Ecto neural progenitor cell (in vitro differentiated cells): ENCODE data around the gene TRH.
A peak's percentile ranks its signal among the peaks of the same experiment; 100 is the strongest.

Source experiments
- DNase-seq: peaks from one replicate; pipeline ENCODE4 v3.0.0-alpha.2; 2018; ENCODE audit warnings: low spot score

The TRH gene, protein sequence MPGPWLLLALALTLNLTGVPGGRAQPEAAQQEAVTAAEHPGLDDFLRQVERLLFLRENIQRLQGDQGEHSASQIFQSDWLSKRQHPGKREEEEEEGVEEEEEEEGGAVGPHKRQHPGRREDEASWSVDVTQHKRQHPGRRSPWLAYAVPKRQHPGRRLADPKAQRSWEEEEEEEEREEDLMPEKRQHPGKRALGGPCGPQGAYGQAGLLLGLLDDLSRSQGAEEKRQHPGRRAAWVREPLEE

DNA sequence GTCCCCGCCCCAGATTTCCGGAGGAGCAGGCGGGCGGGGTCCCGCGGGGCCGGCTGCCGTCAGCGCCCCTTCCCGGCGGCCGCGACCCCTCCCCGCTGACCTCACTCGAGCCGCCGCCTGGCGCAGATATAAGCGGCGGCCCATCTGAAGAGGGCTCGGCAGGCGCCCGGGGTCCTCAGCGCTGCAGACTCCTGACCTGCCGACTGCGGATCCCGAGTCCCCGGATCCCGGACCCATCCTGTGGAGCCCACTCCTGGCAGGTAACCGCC, at the start of gene TRH:
TSS of gene TRH (plus strand) at position 157 of the 269 bp plus-strand sequence. CDS start 1,097 bp downstream, outside the sequence.
- peak; percentile 61 for DNase-seq

DNA sequence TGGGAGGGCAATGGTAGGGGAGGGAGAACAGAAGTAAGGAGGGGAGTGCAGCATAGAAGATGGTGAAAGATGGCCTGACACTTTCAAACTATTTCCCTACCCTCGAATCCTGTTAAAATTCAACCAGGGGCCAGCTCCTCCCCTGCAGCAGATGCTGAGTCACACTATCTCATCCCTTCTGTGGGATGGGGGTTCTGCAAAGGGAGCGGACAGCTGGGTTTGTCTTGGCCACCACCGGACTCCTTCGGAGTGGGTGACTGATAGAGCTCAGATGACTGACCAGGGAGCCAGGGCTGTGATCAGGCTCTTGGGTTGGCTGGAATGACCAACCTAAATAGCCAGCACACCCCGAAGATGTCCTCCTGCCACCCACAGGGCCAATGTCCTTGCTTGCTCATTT, 47.4 kb upstream of the TRH start:
- no peak for DNase-seq

DNA sequence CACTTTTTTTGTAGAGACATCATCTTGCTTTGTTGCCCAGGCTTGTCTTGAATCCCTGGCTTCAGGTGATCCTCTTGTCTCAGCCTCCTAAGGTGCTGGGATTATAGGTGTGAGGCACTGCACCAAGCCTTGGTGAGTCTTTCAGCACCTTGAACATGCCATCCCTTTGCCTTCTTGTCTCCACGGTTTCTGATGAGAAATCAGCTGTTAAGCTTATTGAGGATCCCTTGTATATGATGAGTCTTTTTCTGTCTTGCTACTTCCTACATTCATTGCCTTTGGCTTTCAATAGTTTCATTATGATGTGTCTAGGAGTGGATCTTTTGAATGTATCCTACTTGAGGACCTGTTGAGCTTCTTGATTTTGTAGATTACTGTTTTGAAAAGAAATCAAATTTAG, 45.1 kb upstream of the TRH start:
- no peak for DNase-seq

DNA sequence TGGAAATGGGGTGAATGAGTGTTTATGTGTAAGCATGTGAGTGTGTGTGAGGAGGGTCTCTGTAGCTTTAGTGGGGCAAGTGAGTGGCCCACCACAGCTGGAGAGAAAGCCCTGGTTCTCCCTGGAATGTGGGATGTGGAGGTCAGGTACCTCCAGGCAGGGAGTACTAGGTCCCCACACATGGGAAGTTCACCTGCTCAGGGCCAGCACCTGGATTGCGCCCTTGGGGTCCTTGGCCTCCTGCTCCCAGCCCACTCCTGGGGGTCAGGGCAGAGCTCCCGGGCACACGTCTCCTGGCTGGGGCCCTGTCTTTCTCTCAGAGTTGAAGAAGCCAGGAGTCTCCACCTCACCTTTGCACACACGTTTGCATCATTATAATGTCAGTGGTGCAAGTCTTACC, 41.0 kb upstream of the TRH start:
- DNase-seq, result no peak

DNA sequence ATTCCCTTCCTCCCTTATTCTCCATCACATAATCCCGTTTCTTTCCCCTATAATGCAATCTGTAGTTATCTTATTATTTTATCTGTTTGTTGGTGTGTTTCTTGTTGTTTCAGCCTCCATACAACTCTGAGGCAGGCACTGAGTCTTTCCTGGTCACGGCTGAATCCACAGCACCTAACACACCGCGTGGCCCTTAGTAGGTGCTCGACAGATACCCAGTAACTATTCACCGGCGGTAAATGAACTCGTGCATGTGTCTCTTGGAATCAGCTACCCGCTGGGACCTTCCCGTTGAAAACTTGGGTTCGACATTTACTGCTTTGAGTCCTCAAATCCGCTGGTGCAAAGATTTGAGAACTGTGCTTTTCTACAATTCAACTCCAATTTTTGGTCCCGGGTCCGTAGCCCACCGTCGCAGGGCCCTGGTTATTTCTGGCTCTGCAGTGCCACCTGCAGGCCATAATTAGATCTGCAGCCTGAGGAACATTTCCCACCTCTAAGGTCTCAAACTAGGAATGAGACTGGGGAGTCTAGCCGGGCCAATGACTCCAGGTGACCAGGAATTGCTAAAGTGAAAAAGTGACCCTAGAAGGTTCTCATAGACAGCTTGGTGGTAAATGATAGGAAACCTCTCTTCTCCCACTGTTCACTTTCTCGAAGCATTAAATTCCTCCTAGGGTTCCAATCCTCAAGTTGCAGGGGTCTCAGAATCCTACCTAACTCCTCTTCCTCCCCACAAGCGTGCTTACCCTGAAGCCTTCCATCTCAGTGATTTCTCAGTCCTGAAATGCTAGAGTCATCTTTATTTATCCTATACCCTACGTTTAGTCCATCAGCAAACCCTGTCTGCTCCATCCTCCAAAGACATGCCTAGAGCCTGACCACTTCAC, 40.0 kb upstream of the TRH start:
- DNase-seq, result peak; percentile 61

DNA sequence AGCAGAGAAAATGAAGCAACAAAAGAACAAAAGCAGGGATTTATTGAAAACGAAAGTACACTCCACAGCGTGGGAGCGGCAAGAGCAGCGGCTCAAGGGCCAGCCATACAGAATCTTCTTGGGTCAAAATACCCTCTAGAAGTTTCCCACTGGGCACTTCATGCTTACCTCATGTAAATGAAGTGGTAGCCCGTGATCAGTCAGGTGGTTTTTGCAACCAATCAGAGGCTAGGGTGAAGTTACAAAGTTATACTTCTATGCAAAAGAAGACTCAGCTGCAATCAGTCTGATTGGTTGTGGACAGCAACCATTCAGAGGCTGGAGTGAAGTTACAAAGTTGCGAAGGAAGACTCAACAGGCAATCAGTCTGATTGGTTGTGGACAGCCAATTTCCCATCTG, 37.8 kb upstream of the TRH start:
- no peak for DNase-seq

DNA sequence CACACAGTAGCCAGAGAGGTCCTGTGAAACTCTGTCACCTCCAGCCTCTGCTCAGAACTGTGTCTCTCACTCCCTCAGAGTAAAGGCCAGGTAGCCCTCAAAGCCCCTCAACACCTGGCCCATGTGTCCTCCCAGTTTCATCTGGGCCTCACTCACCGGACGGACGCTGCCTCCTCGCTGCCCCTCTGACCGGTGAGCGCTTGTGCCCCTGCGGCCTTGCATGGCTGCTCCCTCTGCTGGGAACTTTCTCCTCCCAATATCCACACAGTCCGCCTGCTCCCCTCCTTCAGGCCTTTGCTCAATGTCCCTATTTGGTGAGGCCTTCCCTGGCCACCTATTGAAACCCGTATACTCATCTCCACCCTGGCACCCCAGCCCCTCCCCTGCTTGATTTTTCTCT, 36.8 kb upstream of the TRH start:
- DNase-seq, result no peak

DNA sequence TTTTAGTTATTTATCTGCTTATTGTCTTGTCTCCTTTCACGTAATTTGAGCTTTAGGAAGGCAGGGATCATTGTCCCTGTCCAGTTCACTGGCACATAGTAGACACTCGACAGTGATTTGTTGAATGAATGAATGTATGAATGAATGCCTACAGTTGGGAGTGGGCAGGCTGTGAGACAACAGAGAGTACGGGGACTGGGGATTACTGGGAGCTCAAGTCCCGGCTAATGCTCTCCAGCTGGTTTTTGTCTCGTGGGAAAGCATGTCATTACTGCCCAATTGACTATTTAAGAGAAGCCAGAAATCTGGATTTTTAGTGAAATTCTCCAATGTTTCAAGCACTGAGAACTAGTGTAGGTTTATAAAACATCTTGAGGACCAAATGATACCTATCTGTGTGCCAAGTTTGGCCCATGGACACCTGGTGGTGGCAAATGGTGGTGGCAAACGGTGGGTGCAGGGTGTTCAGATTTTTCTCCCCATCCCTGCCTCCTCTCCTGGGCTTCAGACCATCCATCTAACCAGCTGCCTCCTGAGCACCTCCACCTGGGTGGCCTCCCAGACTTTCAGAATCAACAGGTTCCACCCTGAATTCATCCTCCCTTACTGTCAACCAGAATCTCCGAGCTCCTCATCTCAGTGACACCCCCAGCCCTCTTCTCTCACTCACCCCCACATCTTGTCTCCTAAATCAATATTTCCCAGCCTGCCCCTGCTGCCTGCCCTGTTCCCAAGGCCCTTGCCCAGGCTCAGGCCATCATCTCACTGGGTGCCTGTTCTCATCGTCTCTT, 36.2 kb upstream of the TRH start:
- DNase-seq, result no peak

DNA sequence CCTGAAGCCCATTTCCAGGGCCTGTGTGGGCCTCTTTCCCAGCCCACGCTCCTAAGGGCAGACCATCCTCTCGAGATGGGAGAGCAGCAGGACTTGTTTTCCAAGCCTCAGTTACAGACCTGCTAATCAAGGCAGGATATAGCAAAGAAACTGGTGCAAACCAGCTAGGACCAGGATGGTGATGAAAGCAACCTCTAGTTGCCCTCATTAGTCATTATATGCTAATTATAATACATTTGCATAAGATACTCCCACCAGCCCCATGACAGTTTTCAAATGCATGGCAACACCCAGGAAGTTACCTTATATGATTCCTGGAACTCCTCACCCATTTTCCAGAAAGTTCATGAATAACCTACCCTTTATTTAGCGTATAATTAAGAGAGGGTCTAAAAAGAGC, 34.4 kb upstream of the TRH start:
- no peak for DNase-seq

DNA sequence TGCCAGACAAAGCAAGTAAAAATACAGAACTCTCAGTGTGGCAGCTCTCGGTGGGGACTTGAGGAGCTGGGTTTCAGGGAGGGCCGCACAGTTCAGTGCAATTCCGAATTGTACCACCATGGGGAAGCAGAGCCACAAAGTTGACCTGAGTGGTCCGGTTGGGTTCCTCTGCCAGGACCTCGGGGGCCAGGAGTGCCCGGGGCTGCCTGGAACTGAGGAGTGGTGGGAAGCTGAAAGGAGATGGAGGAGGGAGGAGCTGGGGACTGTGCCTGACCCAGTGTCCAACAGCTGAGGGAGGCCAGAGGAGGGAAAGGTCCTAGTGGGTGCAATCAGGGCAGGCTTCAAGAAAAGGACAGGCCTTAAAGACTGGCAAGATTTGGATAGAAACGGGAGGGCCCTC, 32.2 kb upstream of the TRH start:
- peak; percentile 88 for DNase-seq

DNA sequence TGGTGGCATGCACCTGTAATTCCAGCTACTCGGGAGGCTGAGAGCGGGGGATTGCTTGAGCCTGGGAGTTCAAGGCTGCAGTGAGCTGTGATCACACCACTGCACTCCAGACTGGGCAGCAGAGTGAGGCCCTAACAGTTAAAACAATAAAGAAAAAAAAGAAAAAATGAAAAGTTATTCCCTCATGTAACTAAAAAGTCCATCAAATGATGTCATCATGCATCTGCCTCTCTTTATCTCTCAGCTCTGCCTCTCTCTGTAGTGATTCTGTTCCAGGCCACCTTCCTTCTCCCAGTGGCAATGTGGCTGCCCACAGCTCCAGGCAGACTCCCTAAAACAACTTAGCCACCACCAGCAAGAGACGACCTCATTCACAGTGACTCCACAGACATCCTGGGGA, 31.5 kb upstream of the TRH start:
- DNase-seq, result no peak

DNA sequence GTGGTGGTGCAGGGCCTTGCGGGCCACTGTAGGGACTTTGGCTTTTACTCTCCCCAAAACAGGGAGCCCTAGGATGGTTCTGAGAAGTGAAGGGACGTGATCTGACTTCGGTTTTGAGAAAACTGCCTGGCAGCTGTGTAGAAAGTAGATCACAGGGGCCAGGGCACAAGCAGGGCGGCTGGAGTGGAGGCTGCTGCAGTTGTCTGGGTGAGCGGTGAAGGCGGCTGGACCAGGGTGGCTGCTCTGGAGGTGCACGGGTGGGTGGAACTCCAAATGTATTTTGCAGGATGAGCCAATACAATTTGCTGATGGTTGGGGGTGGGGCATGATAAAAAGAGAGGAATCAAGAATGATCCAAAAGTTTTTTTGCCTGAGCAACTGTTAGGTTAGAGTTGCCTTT, 29.8 kb upstream of the TRH start:
- DNase-seq, result no peak

DNA sequence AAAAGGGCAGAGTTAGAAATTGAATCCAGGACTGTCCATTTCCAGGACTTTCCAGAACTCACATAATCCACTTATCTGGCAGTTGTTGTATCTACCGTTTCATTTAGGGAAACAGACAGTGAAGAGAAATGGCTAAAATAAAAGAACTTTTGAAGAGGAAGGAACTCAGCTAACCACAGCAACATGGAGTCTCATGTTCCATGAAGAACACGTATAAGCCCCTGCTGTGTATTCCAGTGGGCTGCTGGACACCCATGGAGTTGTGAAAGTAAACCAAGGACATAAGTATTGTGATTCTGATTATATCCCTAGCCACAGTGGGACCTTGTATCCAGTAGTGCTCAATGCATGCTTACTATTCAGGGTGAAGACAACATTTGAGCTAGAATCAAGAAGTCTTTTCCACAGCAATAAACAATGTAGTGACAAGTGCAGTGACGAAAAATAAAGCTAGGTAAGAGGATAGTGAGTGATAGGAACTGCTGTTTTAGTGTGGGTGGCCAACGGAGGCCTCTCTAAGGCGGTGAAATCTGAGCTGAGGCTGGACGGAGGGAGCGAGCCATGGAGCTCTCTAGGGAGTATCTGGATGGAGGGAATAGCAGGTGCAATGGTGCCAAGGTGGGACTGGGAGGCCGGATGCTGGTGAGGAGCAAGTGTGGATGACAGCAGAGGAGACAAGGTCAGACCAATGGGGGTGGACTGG, 26.8 kb upstream of the TRH start:
- no peak for DNase-seq

DNA sequence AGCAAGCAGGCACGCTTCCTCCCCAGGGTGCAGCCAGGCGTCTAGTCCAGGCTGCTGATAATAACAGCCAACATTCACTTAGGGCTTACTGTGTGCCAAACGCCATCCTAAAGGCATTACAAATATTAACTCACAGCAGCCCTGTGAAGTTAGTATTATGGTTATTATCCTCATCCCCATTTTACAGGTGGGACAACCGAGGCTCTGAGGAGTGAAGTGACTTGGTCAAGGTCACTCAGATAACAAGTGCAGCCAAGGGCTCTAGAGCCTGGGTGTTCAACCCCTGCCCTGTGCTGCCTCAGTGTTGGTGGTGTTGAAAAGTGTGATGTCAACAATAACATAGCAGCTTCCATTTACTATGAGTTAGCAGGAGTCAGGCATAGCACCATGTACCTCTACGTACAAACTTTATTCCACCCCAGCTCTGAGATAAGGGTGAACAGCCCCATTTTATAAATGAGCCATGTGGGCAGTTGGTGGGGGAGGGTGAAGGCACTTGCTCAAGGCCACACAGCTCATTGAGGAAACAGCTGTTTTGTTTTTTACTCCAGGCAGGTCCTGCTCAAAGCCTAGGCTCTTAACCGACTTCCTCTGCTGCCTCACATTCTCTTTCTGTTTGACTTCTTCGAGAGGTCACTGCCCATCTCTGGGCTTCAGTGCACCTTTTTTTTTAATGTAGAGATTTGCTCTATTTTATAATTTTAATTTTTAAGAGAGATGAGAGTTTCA, 24.0 kb upstream of the TRH start:
- no peak for DNase-seq

DNA sequence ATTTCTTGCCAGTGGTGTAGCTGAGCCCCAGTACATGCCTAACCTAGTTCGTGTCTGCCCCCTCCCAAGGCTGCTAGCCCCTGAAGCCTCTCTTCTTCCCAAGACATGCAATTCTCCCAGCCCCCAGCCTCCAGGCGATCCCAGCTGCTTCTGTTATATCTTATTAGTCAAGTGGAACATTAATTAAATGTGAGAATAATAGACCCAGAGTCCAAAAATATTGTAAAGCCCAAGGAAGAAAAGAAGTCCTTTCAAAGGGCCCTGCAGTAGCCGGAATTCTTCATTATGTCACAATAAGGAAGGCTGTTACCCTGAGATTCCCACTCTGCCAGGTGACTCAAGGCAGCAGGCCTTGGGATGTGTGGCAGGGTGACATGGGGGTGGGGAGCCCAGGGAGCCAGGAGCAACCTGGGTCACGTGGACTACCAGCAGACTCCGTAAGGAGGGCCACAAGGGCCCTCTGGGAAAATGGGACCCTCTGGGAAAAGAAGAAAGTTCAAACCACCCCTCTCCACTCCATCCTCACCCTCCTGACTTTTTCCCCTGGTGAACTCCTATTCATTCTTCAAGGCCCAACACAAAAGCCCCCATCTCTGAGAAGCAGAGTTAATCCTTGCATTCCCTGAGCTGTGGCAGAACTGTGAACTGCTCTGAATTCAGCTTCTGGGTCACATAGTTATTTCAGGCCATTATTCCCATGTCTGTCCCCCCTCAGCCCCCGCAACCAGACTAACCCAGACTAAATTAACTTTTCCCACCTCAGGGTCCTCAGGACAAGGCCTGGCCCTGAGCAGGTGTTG, 21.8 kb upstream of the TRH start:
- DNase-seq, result no peak

DNA sequence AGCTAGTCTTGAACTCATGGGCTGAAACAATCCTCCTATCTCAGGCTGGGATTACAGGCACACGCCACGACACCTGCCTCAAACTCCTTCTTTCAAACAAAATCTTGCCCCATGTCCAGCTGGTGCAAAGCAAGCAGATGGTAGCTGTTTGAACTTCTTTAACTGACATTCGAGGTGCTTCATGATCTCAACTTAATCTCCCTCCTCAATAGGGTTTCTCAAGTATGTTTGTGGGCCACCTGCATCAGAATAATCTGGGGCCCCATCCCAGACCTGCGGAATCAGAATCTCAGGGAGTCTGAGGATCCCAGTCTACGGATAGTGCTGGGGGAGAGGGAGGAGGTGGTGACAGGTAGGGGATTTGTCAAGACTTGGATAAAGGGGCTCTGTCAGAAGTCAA, 20.9 kb upstream of the TRH start:
- DNase-seq, result no peak

DNA sequence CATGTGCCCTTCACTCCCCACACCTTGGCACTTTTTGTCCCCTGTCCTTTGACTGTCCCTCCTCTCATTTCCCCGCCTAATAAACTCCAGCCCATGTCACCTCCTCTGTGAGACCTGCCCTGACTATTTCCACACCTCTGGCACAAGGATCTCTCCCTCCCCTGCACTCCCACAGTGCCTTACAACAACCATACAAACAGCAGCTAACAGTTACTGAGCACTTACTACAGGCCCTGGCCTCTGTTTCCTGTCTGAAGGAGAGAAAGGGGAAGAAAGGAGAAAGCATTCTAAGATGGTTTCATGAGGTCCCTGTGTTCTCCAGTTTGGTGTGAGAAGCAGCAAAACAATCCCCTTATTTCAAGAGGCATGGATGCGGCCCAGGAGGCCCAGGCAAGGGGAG, 20.0 kb upstream of the TRH start:
- DNase-seq, result no peak

DNA sequence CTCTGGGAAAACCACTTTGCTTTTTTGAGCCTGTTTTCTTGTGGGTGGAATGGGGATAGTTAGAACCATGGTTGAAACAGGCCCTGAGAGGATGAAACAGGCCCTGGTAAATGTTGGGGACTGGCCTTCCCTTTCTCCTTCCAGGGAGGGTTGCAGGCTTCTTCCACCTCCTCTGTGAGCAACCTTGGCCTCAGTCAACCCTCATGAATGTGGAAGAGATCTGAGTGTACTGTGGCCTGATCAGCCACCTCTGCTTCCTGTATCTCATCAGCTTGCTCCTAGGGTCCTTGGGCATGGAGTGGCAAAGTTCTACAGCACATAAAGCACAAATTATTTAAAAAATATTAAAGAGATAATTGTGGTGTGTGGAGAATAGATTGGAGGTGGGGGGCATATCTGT, 17.6 kb upstream of the TRH start:
- DNase-seq, result no peak

DNA sequence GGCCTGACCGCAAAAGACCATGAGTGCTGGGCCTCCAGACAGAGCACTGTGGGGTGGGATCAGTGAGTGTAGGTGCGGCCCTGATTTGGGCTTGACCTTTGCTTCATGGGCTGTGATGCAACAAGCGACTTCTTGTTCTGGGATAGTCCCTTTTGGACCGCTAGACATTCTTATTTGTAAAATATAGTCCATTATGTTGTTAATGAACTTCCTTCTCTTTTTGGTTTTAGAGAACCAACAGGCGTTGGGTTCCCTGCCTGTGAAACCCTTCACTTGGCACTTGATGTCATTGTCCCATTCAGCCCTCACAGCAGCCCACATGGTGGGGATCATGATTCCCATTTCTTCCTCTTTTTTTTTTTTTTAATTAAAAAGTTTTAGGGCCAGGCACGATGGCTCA, 15.8 kb upstream of the TRH start:
- no peak for DNase-seq

DNA sequence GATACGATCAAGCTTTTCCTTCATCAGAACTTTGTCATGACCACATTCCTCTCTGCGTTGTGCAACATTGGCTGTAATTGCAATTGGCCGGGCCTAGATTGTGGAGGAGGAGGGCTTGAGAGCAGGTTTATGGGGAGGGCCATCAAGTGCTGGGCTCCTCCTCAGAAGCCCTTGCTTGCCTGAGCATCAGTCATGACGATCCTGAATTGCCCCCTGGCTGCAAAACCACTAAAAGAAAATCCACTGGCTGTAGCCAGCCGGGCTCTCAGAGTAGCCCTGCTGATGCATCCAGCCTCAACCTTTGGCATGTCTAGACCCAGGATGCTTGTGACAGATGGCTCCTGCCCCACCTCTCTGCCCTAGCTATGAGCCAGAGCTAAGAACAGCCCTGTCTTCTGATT, 13.4 kb upstream of the TRH start:
- no peak for DNase-seq

DNA sequence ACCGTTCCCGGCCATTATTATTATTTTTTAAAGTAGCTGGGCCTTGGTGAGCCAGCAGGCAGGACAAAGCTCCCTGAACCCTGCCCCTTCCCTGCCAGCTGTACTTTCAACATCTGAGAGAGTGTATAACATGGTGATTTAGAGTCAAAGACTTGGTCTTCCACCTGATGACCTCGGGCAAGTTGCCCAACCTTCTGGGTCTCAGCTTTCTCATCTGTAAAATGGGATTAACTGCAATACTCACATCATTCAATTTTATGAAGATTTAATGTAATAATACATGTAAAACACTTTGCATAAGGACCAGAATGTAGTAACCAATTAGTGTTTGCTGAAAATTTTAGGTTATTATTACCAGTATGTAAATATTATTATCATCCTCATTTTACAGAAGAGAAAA, 11.9 kb upstream of the TRH start:
- DNase-seq, result no peak
